A673 (cell line): ENCODE data around the gene PTGFRN. TPM values are rescaled to one million over a fixed set of nuclear protein-coding genes. Genes with fewer than 3 reads are reported as not detected.

ENCODE experiments used
- BruUV-seq: library from RNA; stranded (reverse); fragments of 400-500 nt; replicated peaks from 2 replicates; lab custom pipeline; 2021; lab: Mats Ljungman, UMichigan
- CTCF ChIA-PET: fragments of 300-600 bp; sonication (Branson Sonifier 250); formaldehyde crosslinking; loops from one replicate; lab custom pipeline; 2022; ENCODE audit warnings: antibody characterized with exemption; lab: Charles Lee
- POLR2A ChIA-PET: fragments of 300-600 bp; sonication (Branson Sonifier 250); formaldehyde crosslinking; loops from one replicate; lab custom pipeline; 2022; ENCODE audit warnings: antibody characterized with exemption; ENCODE audit not compliant: low non-redundant PET; lab: Charles Lee
- DNase-seq: peaks from one replicate; pipeline ENCODE4 v3.0.0-alpha.2; 2015; ENCODE audit warnings: low spot score
- H3K27ac ChIP-seq: fragments of 200-600 bp; sonication (generic); 2 replicates; pipeline ENCODE4 v1.5.1; 2016; ENCODE audit warnings: mixed run types, low read depth, mild to moderate bottlenecking, mixed read lengths, antibody characterized with exemption, low read length; ENCODE audit not compliant: poor library complexity, severe bottlenecking
- H3K27me3 ChIP-seq: fragments of 200-600 bp; sonication (generic); replicated peaks from 2 replicates; pipeline ENCODE4 v1.6.1; 2017; ENCODE audit warnings: mixed run types, low read depth, mild to moderate bottlenecking, mixed read lengths, antibody characterized with exemption, low read length; ENCODE audit not compliant: insufficient read depth, poor library complexity
- H3K36me3 ChIP-seq: fragments of 200-600 bp; sonication (generic); 2 replicates; pipeline ENCODE4 v1.6.1; 2016; ENCODE audit warnings: mixed run types, mild to moderate bottlenecking, mixed read lengths, antibody characterized with exemption, low read length; ENCODE audit not compliant: insufficient read depth, poor library complexity, severe bottlenecking
- H3K4me1 ChIP-seq: fragments of 200-600 bp; sonication (generic); 2 replicates; pipeline ENCODE4 v1.6.1; 2017; ENCODE audit warnings: mixed run types, mild to moderate bottlenecking, mixed read lengths, antibody characterized with exemption, low read length; ENCODE audit not compliant: insufficient read depth, poor library complexity, severe bottlenecking
- H3K4me3 ChIP-seq: fragments of 200-600 bp; sonication (generic); 2 replicates; pipeline ENCODE4 v1.5.1; 2016; ENCODE audit warnings: low read depth, mixed run types, mild to moderate bottlenecking, mixed read lengths, low read length; ENCODE audit not compliant: poor library complexity, severe bottlenecking
- H3K9me3 ChIP-seq: fragments of 200-600 bp; sonication (generic); 2 replicates; pipeline ENCODE4 v1.6.1; 2016; ENCODE audit warnings: mixed run types, low read depth, mild to moderate bottlenecking, mixed read lengths, antibody characterized with exemption, low read length; ENCODE audit not compliant: poor library complexity, severe bottlenecking
- CTCF ChIP-seq: fragments of 300-800, 200-600 bp; sonication (generic); conservative IDR thresholded peaks from 2 replicates; pipeline ENCODE4 v1.5.1; 2017; ENCODE audit warnings: low read depth, mild to moderate bottlenecking, antibody characterized with exemption, low read length, moderate library complexity, mixed read lengths
- EZH2 ChIP-seq: fragments of 200-600 bp; sonication (generic); IDR thresholded peaks from 2 replicates; pipeline ENCODE4 v1.6.1; 2017; ENCODE audit warnings: borderline replicate concordance, low read depth, mild to moderate bottlenecking, mixed read lengths, antibody characterized with exemption, low read length; ENCODE audit not compliant: poor library complexity, severe bottlenecking
- intact Hi-C: fragments of 100-400 bp; cut with micrococcal nuclease; formaldehyde crosslinking; loops from one replicate; pipeline ENCODE4 v1.10.0; 2022; ENCODE audit not compliant: unreplicated experiment
- total RNA-seq: library from RNA; stranded (reverse); gene quantifications from 2 replicates; pipeline ENCODE4 v1.2.3, GENCODE V29; 2021

The PTGFRN gene
- total RNA-seq, 1 experiment from 2014 or later = 29.5 TPM

DNA sequence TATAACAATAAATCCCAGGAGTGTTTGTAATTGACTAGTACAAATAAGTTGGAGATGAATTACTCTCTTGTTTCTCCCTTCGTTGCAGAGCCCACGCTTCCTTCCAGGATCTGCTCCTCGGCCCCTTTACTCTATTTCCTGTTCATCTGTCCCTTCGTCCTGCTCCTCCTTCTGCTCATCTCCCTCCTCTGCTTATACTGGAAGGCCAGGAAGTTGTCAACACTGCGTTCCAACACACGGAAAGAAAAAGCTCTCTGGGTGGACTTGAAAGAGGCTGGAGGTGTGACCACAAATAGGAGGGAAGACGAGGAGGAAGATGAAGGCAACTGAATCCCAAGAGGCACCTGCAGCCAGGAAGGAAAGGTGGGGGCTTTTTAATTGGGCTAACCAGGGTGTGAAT is 124.1 kb downstream of the PTGFRN start:
- ChIA-PET CTCF (no interaction called here), POLR2A (no interaction called here)
- no peaks in the 10 kb centered on the region for H3K36me3 ChIP-seq
- no peaks in the 10 kb centered on the region for H3K4me1 ChIP-seq
- intact Hi-C loops = no loop called here
- no peak overlapping the region for H3K27ac ChIP-seq
- no peak overlapping the region for H3K4me3 ChIP-seq
- no peaks in the 10 kb centered on the region for H3K27me3 ChIP-seq
- no peak for DNase-seq
- TF ChIP-seq CTCF (no peak), EZH2 (no peak)
- no TSS peak for BruUV-seq
- no peaks in the 10 kb centered on the region for H3K9me3 ChIP-seq

GRCh38 chr1:117034791-117035290 is 125.1 kb downstream of the PTGFRN start:
- Histone ChIP-seq H3K27me3 (no peaks in the 10 kb centered on the region), H3K4me3 (no peak overlapping the region), H3K4me1 (no peaks in the 10 kb centered on the region), H3K9me3 (no peaks in the 10 kb centered on the region), H3K36me3 (no peaks in the 10 kb centered on the region), H3K27ac (no peak overlapping the region)
- intact Hi-C loops = no loop called here
- ChIA-PET POLR2A (no interaction called here), CTCF (no interaction called here)
- DNase-seq = no peak
- BruUV-seq = no TSS peak
- TF ChIP-seq CTCF = no peak
- no peak for TF ChIP-seq EZH2

GRCh38 chr1:117036018-117036461 is 126.3 kb downstream of the PTGFRN start:
- no peak overlapping the region for H3K27ac ChIP-seq
- H3K4me3 ChIP-seq = no peak overlapping the region
- ChIA-PET POLR2A (no interaction called here), CTCF (no interaction called here)
- H3K9me3 ChIP-seq = no peaks in the 10 kb centered on the region
- TF ChIP-seq EZH2 (no peak), CTCF (no peak)
- H3K27me3 ChIP-seq = no peaks in the 10 kb centered on the region
- DNase-seq = no peak
- no peaks in the 10 kb centered on the region for H3K4me1 ChIP-seq
- BruUV-seq = no TSS peak
- no peaks in the 10 kb centered on the region for H3K36me3 ChIP-seq
- intact Hi-C loops = no loop called here
